ENCODE measurements around the gene GRK2. TPM values are rescaled to one million over a fixed set of nuclear protein-coding genes. Genes with fewer than 3 reads are reported as not detected.
"Not testable (repeated sequence)": the region's sequence is repeated elsewhere in the genome, so short reads cannot be mapped to it uniquely, and the experiment has no call there.

Gene GRK2
- total RNA-seq, 2 experiments from 2014 or later: 325 to 341 TPM

GRCh38 chr11:67313125-67313890 is 47.0 kb downstream of the GRK2 start:
- DNase-seq: no peak
- H3K9me3 Mint-ChIP-seq: no peaks in the 10 kb centered on the region
- H3K36me3 Mint-ChIP-seq: peaks cover 1% of the 10 kb centered on the region
- peaks cover 2% of the 10 kb centered on the region for H3K27me3 Mint-ChIP-seq
- peak overlapping the region; percentile 28 for H3K4me3 Mint-ChIP-seq
- peak overlapping the region; percentile 73 for H3K27ac Mint-ChIP-seq
- H3K4me1 Mint-ChIP-seq: peaks cover 24% of the 10 kb centered on the region
- POLR2A ChIA-PET: interaction anchor here (0.9 to 3.2 kb wide), 3 partner anchors 10 to 36 kb away, joined by 4 to 18 read pairs (median 5); partner anchors contain the start of genes ANKRD13D and SSH3
- no peak for ATAC-seq (ENCODE audit: low read depth)

- peaks cover 28% of the 10 kb centered on the region for H3K4me1 Mint-ChIP-seq
- H3K4me3 Mint-ChIP-seq: peak overlapping the region; percentile 2
- H3K27me3 Mint-ChIP-seq: peaks cover 9% of the 10 kb centered on the region
- no peak for DNase-seq
- peak overlapping the region; percentile 6 for H3K27ac Mint-ChIP-seq
- H3K9me3 Mint-ChIP-seq: no peaks in the 10 kb centered on the region
- peaks cover 1% of the 10 kb centered on the region for H3K36me3 Mint-ChIP-seq
- POLR2A ChIA-PET: interaction anchor here (0.9 to 3.2 kb wide), 5 partner anchors 10 to 47 kb away, joined by 3 to 18 read pairs (median 5); partner anchors contain the start of genes ANKRD13D, GRK2 and SSH3
- ATAC-seq (ENCODE audit: low read depth): no peak
Observed at GRCh38 chr11:67314218-67314617, 47.9 kb downstream of the GRK2 start.

GRCh38 chr11:67315325-67315909 is 49.1 kb downstream of the GRK2 start:
- Mint-ChIP-seq H3K36me3 (peaks cover 1% of the 10 kb centered on the region), H3K27me3 (peaks cover 9% of the 10 kb centered on the region), H3K9me3 (no peaks in the 10 kb centered on the region), H3K27ac (no peak overlapping the region), H3K4me1 (peaks cover 33% of the 10 kb centered on the region), H3K4me3 (peak overlapping the region; percentile 8)
- POLR2A ChIA-PET: interaction anchor here (0.7 to 3.5 kb wide), 7 partner anchors 11 to 48 kb away, joined by 3 to 17 read pairs (median 5); partner anchors contain the start of genes ANKRD13D, GRK2 and SSH3
- DNase-seq (no peak), ATAC-seq (ENCODE audit: low read depth) (no peak)

- Mint-ChIP-seq H3K4me3 (peak overlapping the region; percentile 98), H3K9me3 (no peaks in the 10 kb centered on the region), H3K27me3 (peaks cover 9% of the 10 kb centered on the region), H3K27ac (peak overlapping the region; percentile 99), H3K36me3 (peaks cover 1% of the 10 kb centered on the region), H3K4me1 (peaks cover 33% of the 10 kb centered on the region)
- POLR2A ChIA-PET: interaction anchor here (0.7 to 4.7 kb wide), 17 partner anchors 12 to 198 kb away, joined by 3 to 35 read pairs (median 6); partner anchors contain the start of genes ANKRD13D, GRK2, KDM2A and POLD4
- ATAC-seq (ENCODE audit: low read depth) (no peak), DNase-seq (no peak)
Observed at GRCh38 chr11:67316882-67317204, 50.6 kb downstream of the GRK2 start.

- Mint-ChIP-seq H3K4me3 (peak overlapping the region; percentile 98), H3K9me3 (no peaks in the 10 kb centered on the region), H3K27me3 (peaks cover 9% of the 10 kb centered on the region), H3K27ac (peak overlapping the region; percentile 99), H3K4me1 (peaks cover 32% of the 10 kb centered on the region), H3K36me3 (peaks cover 1% of the 10 kb centered on the region)
- POLR2A ChIA-PET: interaction anchor here (0.6 to 4.7 kb wide), 21 partner anchors 9 to 236 kb away, joined by 3 to 35 read pairs (median 5); partner anchors contain the start of genes ANKRD13D, GRK2, KDM2A and POLD4
- DNase-seq (peak; percentile 99), ATAC-seq (ENCODE audit: low read depth) (peak; percentile 77)
Observed at GRCh38 chr11:67317205-67317887, 51.1 kb downstream of the GRK2 start.

GRCh38 chr11:67317888-67318555 is 51.7 kb downstream of the GRK2 start:
- H3K36me3 Mint-ChIP-seq: peaks cover 1% of the 10 kb centered on the region
- H3K27ac Mint-ChIP-seq: peak overlapping the region; percentile 99
- H3K4me3 Mint-ChIP-seq: peak overlapping the region; percentile 98
- no peaks in the 10 kb centered on the region for H3K9me3 Mint-ChIP-seq
- H3K27me3 Mint-ChIP-seq: peaks cover 9% of the 10 kb centered on the region
- H3K4me1 Mint-ChIP-seq: peaks cover 26% of the 10 kb centered on the region
- POLR2A ChIA-PET: interaction anchor here (0.6 to 4.7 kb wide), 18 partner anchors 9 to 237 kb away, joined by 3 to 35 read pairs (median 6); partner anchors contain the start of genes ANKRD13D, GRK2, KDM2A and POLD4
- DNase-seq (no peak), ATAC-seq (ENCODE audit: low read depth) (peak; percentile 17)

GRCh38 chr11:67318876-67319275 is 52.6 kb downstream of the GRK2 start:
- not testable (repeated sequence) for H3K27ac Mint-ChIP-seq
- POLR2A ChIA-PET: interaction anchor here (4.7 kb wide), 1 partner anchor 31 kb away, joined by 35 read pairs; the partner anchor contains the start of gene ANKRD13D

GRCh38 chr11:67320011-67320410 is 53.7 kb downstream of the GRK2 start:
- no peak for DNase-seq
- Mint-ChIP-seq H3K27ac (no peak overlapping the region), H3K9me3 (no peaks in the 10 kb centered on the region), H3K27me3 (peaks cover 9% of the 10 kb centered on the region), H3K4me3 (no peak overlapping the region), H3K36me3 (peaks cover 1% of the 10 kb centered on the region), H3K4me1 (peaks cover 17% of the 10 kb centered on the region)
- no peak for ATAC-seq (ENCODE audit: low read depth)
- POLR2A ChIA-PET: interaction anchor here (2.3 to 4.7 kb wide), 2 partner anchors 32 to 58 kb away, joined by 5 to 35 read pairs; partner anchors contain the start of gene ANKRD13D

More at GRCh38 chr11:67318876-67319275, 52.6 kb downstream of the GRK2 start:
- Mint-ChIP-seq H3K4me3 (peak overlapping the region; percentile 98), H3K4me1 (peaks cover 20% of the 10 kb centered on the region)
- not testable (repeated sequence) for H3K36me3 Mint-ChIP-seq; H3K27me3 Mint-ChIP-seq; H3K9me3 Mint-ChIP-seq; ATAC-seq (ENCODE audit: low read depth); DNase-seq

- H3K4me3 Mint-ChIP-seq: no peak overlapping the region
- H3K27ac Mint-ChIP-seq: no peak overlapping the region
Observed at GRCh38 chr11:67320691-67321090, 54.4 kb downstream of the GRK2 start.

GRCh38 chr11:67321313-67321871 is 55.1 kb downstream of the GRK2 start:
- peaks cover 13% of the 10 kb centered on the region for H3K4me1 Mint-ChIP-seq
- DNase-seq: no peak
- H3K27ac Mint-ChIP-seq: no peak overlapping the region
- H3K4me3 Mint-ChIP-seq: no peak overlapping the region
- POLR2A ChIA-PET: interaction anchor here (1.2 to 2.3 kb wide), 2 partner anchors 60 kb away, joined by 5 to 7 read pairs; no protein-coding TSS in a partner anchor
- peaks cover 1% of the 10 kb centered on the region for H3K36me3 Mint-ChIP-seq
- peaks cover 9% of the 10 kb centered on the region for H3K27me3 Mint-ChIP-seq
- ATAC-seq (ENCODE audit: low read depth): no peak
- no peaks in the 10 kb centered on the region for H3K9me3 Mint-ChIP-seq

More at GRCh38 chr11:67320691-67321090, 54.4 kb downstream of the GRK2 start:
- Mint-ChIP-seq H3K4me1 (peaks cover 13% of the 10 kb centered on the region), H3K36me3 (peaks cover 1% of the 10 kb centered on the region), H3K27me3 (peaks cover 9% of the 10 kb centered on the region), H3K9me3 (no peaks in the 10 kb centered on the region)
- DNase-seq (no peak), ATAC-seq (ENCODE audit: low read depth) (no peak)
- POLR2A ChIA-PET: interaction anchor here (2.3 to 4.7 kb wide), 2 partner anchors 33 to 59 kb away, joined by 5 to 35 read pairs; partner anchors contain the start of gene ANKRD13D

GRCh38 chr11:67322049-67322448 is 55.8 kb downstream of the GRK2 start:
- POLR2A ChIA-PET: interaction anchor here (1.2 kb wide), 1 partner anchor 59 kb away, joined by 7 read pairs; no protein-coding TSS in a partner anchor
- H3K27me3 Mint-ChIP-seq: peaks cover 9% of the 10 kb centered on the region
- ATAC-seq (ENCODE audit: low read depth) (no peak), DNase-seq (no peak)
- no peak overlapping the region for H3K4me3 Mint-ChIP-seq
- H3K27ac Mint-ChIP-seq: no peak overlapping the region
- peaks cover 13% of the 10 kb centered on the region for H3K4me1 Mint-ChIP-seq
- H3K36me3 Mint-ChIP-seq: peaks cover 1% of the 10 kb centered on the region
- H3K9me3 Mint-ChIP-seq: no peaks in the 10 kb centered on the region

GRCh38 chr11:67323526-67323925 is 57.3 kb downstream of the GRK2 start:
- ATAC-seq (ENCODE audit: low read depth) (no peak), DNase-seq (no peak)
- H3K27ac Mint-ChIP-seq: no peak overlapping the region
- no peaks in the 10 kb centered on the region for H3K9me3 Mint-ChIP-seq
- H3K36me3 Mint-ChIP-seq: no peaks in the 10 kb centered on the region
- H3K27me3 Mint-ChIP-seq: peaks cover 5% of the 10 kb centered on the region
- peaks cover 8% of the 10 kb centered on the region for H3K4me1 Mint-ChIP-seq
- H3K4me3 Mint-ChIP-seq: no peak overlapping the region
- POLR2A ChIA-PET: interaction anchor here (0.8 kb wide), 1 partner anchor 22 kb away, joined by 3 read pairs; no protein-coding TSS in a partner anchor

All from activated naive CD8-positive, alpha-beta T cell treated with anti-CD3 and anti-CD28 coated beads, Interleukin-2, amount 10 ng/mL, durations not matched to agents 7 days and 5 days (primary cell).